GM12891 (cell line): Measurements from ENCODE around the gene CCIN.

Experiments used
- POLR2AphosphoS5 ChIP-seq: IDR thresholded peaks from 2 replicates; pipeline ENCODE4 v1.6.1; 2011; ENCODE audit warnings: low read depth, low read length, control low read depth
- TAF1 ChIP-seq: IDR thresholded peaks from 2 replicates; pipeline ENCODE4 v1.6.1; 2011; ENCODE audit warnings: low read depth, low read length, control low read depth

GRCh38 chr9:36150574-36151315, 18.4 kb upstream of the CCIN start:
- TF ChIP-seq POLR2AphosphoS5 (no peak), TAF1 (no peak)
